ENCODE results near the gene C12orf57.

Gene C12orf57

DNA sequence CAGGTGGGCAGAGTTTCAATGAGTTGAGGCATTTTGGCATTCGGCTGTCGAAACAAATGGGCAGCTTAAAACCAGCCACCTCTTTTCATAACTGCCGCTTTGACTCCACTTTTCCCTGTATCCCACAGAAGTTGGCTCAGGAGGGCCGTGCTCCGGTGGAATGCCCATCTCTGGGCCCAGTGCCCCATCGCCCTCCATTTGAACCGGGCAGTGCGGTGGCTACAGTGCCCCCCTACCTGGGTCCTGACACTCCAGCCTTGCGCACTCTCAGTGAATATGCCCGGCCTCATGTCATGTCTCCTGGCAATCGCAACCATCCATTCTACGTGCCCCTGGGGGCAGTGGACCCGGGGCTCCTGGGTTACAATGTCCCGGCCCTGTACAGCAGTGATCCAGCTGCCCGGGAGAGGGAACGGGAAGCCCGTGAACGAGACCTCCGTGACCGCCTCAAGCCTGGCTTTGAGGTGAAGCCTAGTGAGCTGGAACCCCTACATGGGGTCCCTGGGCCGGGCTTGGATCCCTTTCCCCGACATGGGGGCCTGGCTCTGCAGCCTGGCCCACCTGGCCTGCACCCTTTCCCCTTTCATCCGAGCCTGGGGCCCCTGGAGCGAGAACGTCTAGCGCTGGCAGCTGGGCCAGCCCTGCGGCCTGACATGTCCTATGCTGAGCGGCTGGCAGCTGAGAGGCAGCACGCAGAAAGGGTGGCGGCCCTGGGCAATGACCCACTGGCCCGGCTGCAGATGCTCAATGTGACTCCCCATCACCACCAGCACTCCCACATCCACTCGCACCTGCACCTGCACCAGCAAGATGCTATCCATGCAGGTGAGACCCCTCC is 5.2 kb upstream of the C12orf57 start:
- DNase-seq: no peak

DNA sequence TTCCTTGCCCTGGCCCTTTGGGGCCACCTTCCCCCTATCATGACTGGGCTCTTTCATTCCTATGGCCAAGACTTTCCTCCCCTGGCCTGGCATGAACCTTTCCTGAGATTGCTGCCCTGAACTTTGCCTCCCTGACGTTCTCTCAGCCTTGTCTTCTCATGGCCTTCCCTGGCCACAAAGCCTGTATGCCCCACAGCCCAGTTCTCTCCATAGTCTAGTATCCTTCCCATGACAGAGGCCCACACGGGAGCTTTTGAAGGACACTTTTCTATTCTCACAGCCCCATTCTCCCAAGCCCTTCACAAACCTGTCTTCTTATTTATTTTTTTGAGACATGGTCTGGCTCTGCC is 4.7 kb upstream of the C12orf57 start:
- DNase-seq: no peak

DNA sequence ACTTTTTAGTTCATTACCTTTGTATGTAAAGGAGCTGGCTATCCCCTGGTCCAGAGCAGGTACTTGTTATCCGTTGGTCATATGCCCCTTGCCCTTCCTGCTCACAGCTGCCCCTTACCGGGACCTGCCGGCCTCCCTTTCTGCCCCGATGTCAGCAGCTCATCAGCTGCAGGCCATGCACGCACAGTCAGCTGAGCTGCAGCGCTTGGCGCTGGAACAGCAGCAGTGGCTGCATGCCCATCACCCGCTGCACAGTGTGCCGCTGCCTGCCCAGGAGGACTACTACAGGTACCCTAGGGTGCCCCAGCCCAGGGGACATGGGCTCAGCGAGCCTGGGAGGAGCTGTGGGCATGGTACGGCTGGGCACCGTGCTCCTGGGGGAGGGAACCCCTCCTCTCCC is 2.6 kb upstream of the C12orf57 start:
- DNase-seq: no peak

DNA sequence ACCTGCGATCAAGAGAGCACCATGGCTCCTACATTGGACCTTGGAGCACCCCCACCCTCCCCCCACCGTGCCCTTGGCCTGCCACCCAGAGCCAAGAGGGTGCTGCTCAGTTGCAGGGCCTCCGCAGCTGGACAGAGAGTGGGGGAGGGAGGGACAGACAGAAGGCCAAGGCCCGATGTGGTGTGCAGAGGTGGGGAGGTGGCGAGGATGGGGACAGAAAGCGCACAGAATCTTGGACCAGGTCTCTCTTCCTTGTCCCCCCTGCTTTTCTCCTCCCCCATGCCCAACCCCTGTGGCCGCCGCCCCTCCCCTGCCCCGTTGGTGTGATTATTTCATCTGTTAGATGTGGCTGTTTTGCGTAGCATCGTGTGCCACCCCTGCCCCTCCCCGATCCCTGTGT is 2.0 kb upstream of the C12orf57 start:
- DNase-seq: no peak

DNA sequence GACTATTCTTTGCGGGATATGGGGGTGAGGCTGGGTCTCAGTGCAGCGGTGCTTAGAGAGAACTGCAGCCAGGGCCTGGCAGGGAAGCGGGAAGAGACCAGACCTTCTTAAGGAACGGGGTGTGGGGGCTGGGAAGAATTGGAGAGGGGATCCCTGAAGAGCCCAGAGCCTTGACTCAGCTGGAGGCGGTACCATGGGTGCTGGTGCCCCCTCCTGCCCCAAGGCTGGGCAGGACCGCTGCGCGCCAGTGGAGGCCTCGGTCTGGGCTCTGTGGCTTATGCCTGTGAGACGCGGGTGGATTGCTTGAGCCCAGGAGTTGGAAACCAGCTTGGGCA is 1.5 kb upstream of the C12orf57 start:
- no peak for DNase-seq

DNA sequence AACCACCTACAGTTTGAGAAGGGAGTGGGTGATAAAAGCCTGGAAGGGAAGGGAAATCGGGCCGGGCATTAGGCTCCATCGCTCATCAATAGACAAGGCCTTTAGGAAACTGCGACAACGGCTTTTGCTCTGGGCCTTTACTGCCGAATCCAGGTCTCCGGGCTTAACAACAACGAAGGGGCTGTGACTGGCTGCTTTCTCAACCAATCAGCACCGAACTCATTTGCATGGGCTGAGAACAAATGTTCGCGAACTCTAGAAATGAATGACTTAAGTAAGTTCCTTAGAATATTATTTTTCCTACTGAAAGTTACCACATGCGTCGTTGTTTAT is 467 bp upstream of the C12orf57 start:
- DNase-seq: peak; percentile 57

DNA sequence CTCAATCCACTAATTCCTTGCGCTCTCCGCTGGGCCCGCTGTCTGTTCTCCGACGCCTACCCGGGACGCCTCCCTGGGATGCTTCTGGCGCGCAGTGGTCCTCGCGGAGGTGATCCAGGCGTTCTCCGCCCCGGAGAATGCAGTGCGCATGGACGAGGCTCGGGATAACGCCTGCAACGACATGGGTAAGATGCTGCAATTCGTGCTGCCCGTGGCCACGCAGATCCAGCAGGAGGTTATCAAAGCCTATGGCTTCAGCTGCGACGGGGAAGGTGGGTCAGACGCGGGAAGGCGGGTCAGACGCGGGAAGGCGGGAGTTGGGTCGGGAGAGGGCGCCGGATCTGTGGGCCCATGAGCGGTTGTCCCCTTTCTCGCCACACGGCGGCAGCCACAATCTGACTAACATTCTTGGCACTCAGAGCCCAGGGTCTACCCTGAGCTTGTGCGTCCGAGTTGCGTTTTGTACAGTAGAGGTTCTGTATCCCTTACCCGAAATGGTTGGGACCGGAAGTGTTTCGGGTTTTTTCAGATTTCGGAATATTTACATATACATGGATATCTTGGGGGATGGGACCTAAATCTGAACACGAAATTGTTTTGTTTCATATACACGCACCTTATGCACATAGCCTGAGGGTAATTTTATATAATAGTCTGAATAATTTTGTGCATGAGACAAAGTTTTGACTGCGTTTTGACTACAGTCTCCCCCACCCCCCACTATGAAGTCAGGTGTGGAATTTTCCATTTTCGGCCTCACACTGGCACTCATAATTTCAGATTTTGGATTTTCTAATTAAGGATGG is 762 bp downstream of the C12orf57 start:
- peak; percentile 82 for DNase-seq

DNA sequence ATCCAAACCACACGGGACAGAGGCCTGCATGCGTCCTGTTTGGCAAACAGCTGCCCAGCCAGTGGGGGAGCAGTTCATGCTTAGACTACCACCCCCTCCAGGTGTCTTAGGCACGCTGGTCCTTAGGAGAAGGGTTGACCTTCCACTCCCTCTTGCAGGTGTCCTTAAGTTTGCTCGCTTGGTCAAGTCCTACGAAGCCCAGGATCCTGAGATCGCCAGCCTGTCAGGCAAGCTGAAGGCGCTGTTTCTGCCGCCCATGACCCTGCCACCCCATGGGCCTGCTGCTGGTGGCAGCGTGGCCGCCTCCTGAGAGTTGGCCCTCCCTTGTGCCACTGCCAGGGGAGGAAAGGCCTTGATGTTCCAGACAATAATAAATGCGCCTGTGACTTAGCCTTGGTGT is 1.8 kb downstream of the C12orf57 start:
- no peak for DNase-seq

DNA sequence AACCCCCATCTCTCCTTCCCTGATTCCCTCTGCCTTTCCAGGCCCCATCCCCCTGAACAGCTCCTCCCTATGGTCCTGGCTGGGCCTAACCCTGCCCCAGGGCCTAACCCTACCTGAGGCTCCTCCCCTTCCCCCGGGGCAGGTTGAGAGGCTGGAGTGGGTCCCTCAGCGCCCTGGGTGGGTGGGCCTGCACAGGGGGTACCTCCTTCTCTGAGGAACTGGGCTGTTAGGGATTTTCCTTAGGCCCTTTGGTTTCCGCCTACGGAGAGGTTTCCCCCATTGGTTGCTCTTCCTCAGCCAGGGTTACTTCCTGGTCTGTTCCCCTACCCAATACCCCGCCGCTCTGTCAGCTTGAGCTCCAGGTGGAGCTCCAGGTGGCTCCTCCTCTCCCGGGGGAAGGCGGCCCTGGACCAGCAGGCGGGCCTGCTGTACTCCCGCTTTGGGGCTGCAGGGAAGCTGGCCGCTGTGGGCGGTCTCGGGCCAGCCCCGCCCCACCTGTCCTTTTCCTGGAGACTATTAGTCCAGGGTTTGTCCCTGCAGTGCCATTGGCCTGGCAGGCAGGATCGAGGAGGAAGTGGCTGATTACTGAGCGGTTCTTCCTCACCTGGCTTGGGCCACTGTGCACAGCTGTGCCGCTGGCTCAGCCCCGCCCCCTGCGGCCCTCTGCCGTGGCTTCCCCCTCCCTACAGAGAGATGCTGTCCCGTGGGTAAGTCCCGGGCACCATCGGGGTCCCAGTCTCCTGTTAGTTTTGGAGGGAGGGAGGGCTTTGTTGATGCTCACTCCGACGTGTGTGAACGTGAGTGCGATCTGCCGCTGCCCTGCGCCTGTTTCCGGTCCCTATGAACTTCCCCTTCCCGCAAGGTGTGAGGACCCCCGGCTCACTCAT is 2.5 kb downstream of the C12orf57 start:
- DNase-seq: peak; percentile 87

DNA sequence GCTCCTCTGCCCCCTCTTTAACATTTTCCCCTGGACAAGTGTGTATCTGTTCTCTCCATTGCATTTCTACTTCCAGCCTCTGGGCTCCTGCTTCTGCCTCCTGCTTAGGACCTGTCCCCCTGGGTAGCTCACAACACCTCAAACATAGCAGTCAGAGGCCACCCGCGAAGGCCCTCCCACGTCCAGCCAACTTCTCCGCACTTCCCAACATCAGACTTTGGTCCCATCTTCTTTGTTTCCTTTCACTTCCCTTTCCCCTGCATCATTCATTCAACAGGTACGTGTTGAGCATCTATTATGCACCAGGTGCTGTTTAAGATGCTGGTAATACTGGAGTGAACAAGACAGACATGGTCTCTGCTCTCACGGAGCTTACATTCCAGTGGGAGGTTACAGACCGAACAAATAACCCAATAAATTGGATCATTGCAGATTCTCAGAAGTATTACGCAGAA is 3.1 kb downstream of the C12orf57 start:
- DNase-seq: no peak

DNA sequence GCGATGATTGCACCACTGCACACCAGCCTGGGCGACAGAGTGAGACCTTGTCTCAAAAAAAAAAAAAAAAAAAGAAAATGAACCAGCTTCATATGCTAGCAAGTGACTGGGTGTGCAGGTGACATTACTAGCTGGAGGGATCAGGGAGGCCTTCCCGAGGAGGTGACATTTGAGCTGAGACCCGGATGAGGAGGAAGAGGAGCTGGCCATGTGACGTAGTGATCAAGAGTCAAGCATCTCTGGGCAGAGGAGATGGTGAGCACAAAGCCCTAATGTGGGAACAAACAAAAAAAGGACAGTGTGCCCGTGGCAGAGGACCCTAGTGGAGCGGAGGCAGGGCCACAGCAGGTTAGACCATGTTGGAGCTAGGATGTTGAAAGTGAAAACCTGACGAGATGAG is 3.8 kb downstream of the C12orf57 start:
- DNase-seq: no peak

DNA sequence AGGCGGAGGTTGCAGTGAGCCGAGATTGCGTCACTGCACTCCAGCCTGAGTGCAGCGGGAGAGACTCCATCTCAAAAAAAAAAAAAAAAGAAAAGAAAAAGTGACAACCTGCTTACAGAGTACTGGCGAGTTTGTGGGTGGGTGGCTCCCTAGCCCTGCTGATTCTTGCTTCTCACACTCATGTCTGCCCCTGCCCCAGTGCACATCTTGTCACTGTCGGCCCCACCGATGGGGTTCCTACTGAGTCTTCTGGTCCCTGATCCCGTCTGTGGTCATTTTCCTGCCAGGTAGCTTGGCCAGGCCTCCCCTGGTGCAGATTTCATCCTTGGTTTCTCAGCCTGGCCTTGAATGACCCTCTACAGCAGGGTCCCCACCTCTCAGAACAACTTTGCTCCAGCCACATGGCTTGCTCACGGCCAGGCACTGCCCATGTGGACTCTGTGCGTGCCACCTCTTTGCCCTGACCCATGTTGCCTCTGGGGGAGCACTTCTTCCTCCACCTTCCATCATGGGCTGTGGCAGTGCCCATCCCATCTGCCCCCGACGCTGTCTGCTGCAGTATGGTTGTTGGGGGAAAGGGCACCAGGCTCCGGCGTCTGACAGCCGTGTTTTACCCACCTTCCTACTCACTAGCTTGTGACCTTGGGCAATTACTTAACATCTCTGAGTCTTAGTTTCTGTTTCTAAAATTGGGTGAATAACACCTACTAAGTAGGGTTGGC is 5.2 kb downstream of the C12orf57 start:
- DNase-seq: no peak

DNA sequence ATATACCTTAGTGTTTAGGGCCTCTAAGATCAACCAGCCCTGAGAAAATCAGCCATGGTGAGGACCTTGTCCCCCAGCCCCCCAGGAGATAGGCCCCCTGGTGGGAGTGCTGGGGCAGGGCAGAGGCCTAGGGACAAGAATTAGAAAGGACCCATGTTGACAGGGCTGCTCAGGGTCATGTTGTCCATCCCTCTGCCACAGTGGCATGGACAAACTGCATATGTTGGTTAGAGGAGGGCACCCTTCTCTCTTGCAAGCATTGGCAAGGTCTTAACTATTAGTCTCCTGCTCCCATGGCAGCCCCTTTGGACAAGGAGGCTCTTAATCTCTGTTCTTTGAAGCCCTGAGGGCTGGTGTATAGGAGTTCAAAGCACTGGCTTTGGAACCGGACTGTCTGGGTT is 6.6 kb downstream of the C12orf57 start:
- no peak for DNase-seq

DNA sequence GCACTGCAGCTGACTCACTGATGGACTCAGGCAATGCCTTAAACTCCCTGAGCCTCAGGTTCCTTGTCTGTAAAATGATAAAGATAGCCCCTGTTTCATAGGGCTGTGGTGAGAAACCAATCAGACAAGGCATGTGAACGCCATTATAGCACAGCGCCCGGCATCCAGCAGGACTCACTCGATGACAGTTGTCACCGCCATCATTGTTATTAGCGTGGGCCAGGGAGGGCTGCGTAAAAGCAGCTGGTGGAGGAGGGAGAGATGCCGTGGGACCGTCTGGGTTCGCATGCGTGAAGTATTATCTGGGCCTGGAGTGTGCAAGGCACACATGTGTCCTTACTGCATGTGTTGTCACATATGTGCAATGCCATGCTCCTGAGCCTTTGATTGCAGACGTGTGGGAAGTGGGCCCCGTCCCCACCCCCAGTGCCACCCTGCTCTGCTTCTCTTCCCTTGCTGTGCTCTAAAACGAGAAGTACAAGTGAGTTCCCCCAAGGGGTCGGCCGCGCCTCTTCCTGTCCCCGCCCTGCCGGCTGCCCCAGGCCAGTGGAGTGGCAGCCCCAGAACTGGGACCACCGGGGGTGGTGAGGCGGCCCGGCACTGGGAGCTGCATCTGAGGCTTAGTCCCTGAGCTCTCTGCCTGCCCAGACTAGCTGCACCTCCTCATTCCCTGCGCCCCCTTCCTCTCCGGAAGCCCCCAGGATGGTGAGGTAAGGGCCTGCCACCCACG is 7.2 kb downstream of the C12orf57 start, which contains the start of gene PTPN6:
PTPN6 (plus strand) TSS at position 546 of the 730 bp plus-strand sequence; CDS start at position 703, 157 bp downstream.
- DNase-seq: no peak

DNA sequence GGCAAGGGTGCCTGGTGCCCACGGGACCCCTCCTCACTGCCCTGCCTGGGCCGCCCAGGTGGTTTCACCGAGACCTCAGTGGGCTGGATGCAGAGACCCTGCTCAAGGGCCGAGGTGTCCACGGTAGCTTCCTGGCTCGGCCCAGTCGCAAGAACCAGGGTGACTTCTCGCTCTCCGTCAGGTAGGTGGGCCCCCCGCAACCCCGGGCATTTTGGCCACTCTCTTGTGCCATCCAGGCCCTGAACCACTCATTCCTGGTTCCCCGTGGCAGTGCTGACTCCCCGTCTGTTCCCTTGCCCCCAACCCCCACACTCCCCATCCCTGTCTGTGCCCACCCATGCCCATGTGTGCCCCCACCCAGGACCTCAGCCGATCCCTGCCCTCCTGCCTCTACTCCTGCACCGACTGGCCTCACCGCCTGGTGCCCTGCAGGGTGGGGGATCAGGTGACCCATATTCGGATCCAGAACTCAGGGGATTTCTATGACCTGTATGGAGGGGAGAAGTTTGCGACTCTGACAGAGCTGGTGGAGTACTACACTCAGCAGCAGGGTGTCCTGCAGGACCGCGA is 7.8 kb downstream of the C12orf57 start:
- DNase-seq: no peak

DNA sequence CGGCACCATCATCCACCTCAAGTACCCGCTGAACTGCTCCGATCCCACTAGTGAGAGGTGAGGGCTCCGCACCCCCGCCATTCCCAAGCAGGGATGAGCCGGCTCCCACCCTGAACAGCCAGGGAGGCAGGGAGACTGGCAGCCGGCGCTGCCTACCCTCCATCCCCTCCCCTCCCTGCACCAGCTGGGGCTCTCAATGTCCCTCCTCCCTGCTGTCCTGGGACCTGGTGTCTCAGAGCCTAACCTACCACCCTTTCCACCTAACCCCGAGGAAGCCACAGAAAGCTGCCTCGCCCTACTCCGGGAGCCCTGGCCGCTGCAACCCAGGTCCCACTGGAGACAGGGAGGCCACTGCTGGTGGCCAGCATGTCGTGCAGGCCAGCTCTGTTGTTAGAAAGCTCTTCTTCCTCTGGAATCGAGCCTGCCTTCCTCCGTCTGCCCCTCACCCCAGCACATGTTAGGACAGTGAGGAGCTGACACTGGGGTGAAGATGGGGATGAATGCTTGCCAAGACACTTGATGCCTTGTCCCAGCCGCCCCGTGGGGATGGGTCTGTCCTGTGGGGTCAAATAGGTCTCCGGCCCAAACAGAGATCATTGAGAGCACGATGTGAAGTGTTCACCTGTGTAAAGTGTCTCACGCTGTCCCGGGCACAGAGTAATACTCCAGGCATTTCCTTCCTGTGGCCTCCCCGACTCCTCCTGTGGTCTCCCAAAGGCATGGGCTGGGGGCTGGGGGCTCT is 8.5 kb downstream of the C12orf57 start:
- no peak for DNase-seq

DNA sequence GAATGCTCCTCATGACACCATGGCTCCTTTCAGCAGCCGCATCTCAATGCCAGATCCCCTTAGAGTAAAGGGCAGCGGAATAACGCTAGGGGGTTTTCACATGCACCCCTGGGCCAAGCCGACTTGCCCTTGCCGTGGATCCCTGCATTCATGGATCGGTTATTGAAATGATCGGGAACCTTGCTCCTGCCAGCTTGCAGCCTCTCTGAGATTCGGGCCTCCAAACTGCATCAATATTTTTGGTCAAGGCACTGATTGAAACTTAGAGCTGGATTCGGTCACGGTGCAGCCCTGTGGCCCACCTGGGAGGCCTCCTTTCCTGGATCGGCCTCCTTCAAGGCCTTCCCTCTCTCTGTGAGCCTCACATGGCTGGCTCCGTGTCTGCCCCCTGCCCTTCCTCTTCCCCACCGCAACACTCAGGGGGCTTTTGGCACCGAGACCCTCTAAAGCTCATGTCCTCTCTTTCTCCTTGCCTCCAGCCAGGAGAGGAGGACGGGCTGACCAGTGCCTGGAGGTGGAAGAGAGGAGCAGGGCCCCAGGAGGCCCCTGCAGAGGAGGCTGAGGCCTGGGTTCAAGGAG is 9.1 kb downstream of the C12orf57 start:
- DNase-seq: no peak

DNA sequence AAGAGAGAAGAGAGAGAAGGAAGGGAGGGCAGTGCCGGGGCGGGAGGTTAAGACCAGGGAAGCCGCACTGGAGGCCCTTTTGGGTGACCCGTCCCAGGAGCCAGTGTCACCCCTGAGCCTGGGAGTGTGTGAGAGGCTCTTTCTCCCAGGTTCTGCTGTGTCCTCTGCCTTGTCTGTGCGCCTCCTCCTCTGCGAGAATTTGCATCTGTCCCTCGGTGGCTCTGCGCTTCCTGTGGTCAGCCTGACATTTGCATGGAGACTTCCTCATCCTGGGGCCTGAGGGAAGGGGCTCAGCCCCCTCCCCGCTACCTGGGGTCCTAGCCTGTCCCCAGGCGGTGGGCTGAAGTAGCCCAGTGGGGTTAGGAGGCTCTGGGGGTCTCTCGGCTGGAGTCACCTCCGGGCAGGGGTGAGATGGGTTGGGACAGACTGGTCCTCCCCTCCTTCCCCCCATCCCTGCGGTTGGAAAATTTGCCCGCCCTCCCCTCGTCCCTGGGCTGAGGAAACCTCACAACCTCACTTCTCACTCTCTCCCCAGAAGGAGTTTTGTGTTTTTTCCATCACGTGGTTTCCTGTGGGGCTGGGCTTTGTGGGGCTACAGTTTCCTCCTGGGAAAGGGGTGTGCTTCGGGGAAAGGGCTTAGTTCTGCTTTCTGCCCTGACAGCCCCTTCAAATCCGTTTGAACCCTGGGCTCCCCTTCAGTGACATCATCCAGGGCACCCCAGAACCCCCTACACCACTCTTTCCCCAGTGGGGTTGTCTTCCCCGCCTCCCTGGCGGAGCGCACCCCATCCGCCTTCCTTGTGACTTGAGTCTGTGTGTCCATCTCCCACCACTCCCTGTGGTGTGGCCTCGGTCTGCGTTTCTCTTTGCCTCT is 9.9 kb downstream of the C12orf57 start:
- DNase-seq: no peak

DNA sequence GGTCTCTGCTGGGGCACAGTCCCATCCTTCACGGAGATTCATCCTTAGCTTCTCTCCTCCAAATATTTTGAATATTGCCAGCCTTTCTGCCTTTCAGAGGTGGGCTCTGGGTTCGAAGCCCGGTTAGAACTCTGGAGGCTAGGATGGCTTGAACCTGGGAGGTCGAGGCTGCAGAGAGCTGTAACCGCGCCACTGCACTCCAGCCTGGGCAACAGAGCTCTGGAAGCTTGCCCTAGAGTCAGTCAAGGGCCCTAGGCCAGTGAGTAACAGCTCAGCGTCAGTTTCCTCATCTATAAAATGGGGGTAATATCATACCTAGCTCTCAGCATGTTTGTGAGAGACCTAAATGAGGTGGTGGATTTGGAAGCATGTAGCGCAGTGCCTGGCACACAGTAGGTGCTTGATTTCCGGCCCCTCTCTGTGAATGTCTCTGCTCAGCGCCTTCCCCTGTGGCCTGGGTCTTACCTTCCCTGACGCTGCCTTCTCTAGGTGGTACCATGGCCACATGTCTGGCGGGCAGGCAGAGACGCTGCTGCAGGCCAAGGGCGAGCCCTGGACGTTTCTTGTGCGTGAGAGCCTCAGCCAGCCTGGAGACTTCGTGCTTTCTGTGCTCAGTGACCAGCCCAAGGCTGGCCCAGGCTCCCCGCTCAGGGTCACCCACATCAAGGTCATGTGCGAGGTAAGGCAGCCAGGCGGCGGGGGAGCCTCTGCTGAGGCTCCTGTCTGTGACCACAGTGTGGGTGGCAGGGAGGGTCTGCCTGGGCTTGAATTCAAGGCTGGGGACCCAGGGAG is 10.7 kb downstream of the C12orf57 start:
- no peak for DNase-seq
